ENCODE measurements around the gene UBASH3A.
"Not testable (repeated sequence)": the region's sequence is repeated elsewhere in the genome, so short reads cannot be mapped to it uniquely, and the experiment has no call there.

UBASH3A gene

DNA sequence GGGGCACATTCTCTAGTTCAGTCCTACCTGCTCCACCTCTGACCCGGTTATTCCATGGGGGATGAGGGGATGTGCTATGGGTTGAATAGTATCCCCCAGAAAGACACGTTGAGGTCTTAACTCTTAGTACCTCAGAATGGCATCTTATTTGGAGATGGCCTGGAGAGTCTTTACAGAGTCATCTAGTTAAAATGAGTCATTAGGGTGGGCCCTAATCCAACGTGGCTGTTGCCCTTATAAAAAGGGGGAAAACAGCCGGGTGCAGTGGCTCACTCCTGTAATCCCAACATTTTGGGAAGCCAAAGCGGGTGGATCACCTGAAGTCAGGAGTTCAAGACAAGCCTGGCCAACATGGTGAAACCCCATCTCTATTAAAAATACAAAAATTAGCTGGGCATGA lies 13.5 kb upstream of the UBASH3A start:
- DNase-seq (ENCODE audit: low read depth in 2 of 2) = no peak

DNA sequence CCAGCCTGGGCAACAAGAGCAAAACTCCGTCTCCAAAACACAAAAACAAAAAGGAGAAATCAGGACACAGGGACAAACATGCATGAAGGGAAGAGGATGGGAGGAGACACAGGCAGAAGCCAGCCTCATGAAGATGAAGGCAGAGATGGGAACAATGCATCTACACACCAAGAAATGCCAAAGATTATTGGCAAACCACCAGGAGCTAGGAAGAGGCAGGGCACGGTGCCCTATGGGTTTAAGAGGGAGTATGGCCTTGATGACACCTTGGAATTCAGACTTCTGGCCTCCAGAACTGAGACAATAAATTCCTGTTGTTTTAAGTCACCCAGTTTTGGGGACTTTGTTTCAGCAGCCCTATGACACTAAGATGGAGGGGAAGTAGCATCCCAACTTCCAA lies 13.0 kb upstream of the UBASH3A start:
- DNase-seq (ENCODE audit: low read depth in 2 of 2) = no peak

DNA sequence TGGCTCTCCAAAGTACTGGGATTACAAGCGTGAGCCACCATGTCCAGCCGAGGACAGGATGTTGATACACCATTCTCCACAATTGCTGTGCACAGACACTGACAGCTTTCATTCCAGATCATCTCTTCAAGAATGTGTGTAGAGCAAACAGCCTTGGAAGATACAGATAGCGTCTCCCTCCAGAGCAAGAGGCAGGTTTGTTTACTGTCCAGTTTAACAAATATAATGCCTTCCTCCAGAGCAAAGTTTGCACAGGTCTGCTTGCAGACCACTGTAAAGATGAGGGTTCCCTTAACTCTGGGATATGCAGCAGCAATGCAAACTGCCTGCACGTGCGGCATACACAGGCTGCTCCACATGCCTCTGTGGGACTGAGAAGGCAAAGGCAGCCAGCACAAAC lies 12.4 kb upstream of the UBASH3A start:
- no peak for DNase-seq (ENCODE audit: low read depth in 2 of 2)

DNA sequence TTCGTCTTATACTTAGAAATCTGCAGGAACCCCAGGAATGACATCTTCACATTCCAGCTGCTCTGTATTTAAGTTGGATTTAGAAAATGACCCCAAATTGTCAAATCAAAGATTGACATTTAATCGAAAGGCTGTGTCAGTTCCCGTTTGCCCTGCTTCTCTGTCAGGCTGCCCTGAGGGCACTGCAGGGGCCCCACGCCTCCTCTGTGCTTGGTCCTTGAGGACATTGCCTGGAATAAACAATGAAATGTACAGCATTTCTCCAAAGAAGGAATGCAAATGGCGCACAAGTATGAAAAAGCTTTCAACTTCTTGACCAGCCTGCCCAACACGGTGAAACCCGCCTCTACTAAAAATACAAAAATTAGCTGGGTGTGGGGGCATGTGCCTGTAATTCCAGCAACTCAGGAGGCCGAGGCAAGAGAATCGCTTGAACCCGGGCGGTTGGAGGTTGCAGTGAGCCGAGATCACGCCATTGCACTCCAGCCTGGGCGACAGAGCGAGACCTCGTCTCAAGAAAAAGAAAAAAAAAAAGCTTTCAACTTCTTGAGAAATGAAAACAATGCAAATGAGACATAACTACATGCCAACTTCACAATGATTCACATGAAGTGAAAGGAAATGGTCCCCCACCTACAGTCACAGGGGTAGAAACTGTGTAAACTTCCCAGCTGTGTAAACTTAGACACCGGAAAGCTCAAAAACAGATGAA lies 10.8 kb upstream of the UBASH3A start:
- no peak for DNase-seq (ENCODE audit: low read depth in 2 of 2)

DNA sequence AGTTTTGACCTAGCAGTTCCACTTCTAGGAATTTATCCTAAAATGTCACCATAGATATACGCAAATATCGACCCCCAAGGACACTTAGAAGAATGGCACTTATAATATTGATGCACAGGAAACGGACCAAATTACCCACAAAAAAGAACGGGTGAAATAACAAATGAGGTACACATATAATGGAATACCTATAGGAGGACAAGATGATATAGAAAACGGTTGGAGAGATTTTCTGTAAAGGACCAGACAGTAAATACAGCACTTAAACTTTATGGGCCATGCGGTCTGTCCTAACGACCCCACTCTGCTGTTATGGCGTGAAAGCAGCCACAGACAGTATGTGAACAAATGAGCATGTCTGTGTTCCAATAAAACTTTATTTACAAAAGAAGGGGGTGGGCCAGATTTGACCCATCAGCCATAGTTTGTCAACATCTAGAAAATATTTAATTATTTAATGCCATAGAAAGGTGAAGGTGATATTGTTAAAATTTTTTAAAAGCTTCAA lies 10.2 kb upstream of the UBASH3A start:
- DNase-seq (ENCODE audit: low read depth in 2 of 2) = no peak

DNA sequence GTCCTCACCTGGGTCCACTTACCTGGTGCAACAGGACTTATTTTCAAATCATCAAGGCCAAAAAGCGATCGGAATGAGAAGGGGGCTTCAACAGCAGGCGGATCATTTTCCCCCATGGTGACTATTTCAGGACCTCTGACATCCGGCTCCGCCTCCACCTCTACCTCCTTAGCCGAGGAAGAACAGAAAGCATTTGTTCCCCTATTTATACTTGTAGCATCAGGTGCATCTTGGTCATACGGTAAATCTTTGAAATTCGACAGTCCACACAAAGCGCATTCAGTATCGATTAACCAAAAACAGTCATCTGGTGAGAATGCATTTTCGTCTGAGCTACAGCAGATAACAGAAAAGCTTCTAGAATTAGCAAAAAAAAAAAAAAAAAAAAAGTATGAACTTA lies 8.4 kb upstream of the UBASH3A start:
- DNase-seq (ENCODE audit: low read depth in 2 of 2) = no peak

DNA sequence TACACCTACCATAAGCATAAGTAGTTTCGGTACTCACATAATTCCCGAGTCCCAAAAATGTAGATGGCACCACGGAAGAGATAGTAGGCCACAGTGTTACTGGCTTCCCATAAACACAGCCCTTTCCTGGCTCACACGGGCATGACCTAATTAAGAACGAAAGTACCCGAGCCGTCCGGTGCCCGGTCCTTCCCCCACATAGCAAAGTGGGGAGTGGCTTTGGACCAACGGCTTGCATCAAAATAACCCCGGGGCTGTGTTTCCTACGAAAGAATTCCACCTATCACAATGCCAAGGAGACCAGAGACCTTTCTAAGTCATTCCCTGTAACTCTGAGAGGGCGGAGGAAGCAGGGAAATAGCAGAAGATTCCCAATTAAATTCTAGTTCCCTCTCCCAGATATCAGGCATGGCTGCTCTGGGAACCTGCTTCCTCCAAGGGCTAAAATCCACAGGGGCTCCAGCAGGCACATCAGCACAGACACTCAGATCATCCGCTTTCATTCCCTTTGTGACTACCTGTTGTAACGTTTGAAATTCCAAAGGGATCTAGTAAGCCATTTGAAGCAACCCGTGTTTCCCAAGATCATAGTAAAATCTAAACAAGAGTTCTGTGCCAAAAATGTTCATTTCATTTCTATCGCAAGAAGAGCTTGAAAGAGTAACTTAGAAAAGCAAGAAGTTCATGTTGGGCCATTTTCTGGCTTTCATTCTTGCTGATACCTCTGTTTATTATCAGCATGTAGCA lies 7.6 kb upstream of the UBASH3A start, which contains the start of gene TMPRSS3:
TMPRSS3 (minus strand) TSS at position 148 of the 747 bp plus-strand sequence. CDS start 635 bp downstream, outside the sequence.
- no peak for DNase-seq (ENCODE audit: low read depth in 2 of 2)

DNA sequence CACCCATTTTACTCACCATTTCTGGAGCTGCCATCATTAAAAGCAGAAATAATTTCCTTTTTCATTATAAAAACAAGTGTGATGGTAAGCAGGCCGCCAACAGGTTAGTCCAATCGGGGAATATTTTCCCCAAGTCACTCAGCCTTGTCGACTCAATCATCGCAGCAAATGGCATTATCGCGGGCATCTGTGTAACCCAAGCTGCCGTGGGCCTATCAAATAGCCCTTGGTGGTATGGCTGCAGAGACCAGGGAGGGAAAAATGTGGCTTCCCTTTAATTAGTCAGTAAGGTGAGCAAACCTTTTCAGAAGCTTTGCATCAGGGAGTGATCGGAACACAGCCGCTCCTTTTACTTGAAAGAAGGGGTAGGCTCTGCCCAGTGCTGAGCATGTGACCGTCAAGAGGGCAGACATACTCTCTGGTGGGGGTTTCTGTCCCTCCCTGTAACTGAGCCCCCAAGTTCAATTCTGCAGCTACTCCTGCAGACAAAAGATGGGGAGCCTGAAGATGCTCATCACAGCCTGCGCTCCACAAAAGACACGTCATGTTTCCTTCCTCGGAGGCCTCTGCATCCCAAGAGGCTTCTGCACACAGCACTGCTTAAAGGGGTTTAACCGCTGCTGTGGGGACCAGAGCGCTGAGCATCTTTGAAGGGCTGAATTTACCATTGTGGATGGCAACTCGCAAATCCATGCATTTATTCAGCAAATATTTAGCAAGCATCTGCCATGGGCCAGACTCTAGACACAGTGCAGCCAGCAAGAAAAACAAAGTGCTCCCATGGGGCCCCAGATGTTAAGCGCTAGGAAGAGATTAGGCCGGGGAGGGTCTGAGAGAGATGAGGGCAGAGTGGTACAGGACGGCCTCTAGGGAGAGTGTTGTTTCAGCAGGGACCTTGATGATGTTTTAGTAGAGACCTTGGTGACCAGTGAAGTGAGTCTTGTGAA lies 6.6 kb upstream of the UBASH3A start:
- DNase-seq (ENCODE audit: low read depth in 2 of 2) = no peak

DNA sequence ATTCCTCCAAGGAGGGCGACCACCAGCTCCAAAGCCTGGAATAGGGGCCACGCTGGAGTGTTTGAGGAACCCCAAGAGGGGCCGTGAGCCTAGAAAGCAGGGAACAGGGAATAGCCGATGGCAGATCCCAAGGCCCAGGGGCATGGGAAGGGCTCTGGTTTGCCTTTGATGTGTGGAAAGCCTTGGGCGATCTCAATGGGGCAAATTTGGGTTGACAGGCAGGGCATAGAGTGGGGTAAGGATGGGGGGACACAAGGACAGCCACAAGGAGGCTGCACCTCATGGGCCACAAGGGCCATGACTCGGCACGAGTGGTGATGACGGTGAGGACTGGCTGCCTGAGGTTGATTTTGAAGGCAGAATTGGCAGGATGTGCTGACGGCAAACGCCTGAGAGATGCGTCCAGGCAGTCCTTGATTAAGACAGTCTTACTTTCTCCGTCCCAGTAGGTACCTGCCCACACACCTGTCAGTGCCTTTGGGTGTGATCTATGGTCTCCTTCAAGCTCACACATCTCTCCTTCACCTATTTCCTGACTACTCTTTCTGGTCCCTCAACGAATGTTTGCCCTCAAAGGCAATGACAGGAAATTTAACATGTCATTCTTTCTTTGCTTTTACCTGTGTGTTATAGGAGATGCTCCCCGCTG lies 5.8 kb upstream of the UBASH3A start:
- DNase-seq (ENCODE audit: low read depth in 2 of 2) = no peak

DNA sequence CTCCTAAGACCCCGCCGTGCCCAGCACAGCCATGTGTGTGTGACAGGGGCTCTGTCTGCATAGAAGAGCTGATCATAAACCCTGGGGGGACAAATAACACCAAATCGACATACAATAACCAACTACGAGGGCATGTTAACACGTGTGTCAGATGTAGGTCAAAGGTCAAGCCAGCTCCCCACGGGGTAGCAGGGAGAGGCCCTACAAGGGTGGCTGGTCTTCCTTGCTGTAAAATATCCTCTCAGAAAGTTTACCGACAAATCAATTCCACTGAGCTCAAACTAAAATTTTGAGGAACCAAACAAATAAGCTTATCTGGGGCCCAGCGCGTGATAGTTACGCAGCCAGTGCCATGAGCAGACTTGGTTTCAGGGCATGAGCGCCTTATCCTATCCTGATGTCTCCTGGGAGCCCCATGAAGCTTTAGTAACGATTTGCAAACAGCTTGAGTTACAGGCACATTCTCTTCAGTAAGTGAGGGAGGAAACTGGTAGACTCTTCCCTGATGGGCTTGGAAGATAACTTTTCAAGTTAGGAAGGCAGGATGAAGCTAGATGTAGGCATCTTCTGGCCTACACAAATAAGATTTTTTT lies 5.2 kb upstream of the UBASH3A start:
- DNase-seq (ENCODE audit: low read depth in 2 of 2) = no peak

DNA sequence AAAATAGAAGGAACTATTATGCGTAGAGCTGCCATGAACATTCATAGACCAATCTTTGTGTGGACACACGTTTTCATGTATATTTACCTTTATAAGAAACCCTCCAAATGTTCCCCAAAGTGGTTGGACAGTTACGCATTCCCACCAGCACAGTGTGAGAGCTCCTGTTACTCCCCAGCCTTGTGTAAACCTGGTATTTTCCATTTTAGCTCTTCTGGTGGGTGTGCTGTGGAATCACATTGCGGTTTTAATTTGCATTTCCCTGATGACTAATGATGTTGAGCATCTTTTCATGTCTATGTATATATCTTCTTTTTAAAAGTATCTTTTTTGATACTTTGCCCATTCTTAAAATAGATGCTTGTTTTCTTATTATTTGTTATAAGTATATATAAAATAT lies 3.2 kb upstream of the UBASH3A start:
- DNase-seq (ENCODE audit: low read depth in 2 of 2) = no peak

DNA sequence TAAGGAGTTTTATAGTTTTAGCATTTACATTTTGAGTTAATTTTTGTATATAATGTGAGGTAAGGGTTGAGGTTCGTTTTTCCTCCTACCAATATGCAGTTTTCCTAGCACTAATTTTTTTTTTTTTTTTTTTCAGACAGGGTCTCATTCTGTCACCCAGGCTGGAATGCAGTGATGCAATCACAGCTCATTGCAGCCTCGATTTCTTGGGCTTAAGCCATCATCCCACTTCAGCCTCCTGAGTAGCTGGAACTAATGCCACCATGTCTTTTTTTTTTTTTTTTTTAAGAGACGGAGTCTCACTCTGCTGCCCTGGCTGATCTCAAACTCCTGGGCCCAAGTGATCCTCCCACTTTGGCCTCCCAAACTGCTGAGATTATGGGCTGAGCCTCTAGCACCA lies 2.5 kb upstream of the UBASH3A start:
- no peak for DNase-seq (ENCODE audit: low read depth in 2 of 2)

DNA sequence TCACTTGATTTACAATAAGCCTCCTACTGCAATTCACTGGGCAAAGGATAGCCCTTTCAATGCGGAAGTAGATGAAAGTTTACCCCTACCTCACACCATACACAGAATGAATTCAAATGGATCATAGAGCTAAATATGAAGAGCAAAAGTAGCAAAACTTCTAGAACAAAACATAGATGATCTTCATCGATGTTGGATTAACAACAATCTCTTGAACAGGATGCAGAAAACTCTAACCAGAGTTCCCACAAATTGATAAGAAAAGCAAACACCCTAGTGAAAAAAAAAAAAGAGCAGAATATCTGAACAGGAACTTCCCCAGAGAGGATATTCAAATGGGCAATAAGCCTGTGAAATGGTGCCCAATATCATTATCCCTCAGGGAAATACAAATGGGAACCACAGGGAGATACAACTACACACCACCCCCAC lies 1.9 kb upstream of the UBASH3A start:
- DNase-seq (ENCODE audit: low read depth in 2 of 2) = no peak

DNA sequence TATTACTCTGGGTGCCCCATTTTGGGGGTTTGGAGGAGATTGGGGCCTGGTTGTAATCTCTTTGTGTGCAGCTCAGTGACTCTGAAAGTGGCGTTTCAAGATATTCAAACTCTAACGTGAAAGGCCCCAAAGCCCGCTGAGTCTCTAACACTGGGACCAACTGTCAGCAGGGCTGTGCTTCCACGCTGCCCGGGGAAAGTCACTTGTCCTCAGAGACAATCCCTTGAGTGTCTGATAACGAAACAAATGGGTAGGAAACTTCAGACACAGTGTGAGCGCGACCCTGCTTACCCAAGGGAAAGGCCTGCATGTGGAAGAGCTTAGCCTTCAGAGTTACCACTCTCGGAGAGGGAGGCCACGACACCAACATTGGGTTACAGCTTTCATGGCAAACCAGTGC lies 837 bp downstream of the UBASH3A start:
- no peak for DNase-seq (ENCODE audit: low read depth in 2 of 2)

DNA sequence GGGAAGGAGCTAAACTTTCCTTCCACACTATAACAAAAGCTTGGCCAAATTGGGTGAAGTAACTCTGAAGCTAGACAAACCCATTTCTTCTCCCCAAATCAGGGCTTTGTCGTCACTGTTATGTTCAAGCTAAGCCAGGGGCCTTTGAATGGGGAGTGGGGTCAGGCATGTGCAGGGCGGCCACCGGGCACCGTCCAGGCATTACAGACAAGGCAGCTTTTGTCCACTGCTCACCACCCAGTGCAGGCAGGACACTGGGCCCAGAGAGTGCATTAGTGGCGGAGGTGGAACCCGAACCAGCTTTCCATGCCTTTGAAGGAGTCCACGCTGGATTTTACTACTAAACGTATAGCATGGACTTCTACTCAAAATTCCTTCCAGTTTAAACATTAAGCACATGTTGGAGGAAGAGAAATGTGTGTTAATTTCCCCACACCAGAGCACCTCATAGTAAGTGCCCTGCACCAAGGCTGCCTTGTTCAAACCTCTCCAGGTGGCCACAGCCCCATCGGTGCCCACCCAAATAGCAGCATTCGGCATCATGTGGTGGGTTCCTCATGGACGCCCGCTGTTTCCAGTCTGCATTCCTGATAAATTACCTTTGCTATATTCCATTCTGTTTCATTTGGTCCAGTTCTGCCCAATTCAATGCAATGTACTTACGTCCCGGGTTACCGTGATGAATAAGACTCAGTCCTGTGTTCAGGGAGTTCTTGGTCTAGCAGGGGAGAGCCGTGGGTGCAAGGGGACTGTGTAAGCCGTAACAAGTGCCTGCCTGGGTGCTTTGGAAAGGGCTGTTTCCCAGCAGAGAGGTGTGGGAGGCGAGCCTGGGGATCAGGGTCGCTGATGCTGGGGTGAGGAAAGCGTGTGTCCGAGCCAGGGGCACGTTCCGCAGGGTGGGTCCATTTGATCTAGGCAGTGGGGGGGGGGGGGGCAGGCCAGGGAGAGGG lies 1.6 kb downstream of the UBASH3A start:
- no peak for DNase-seq (ENCODE audit: low read depth in 2 of 2)

DNA sequence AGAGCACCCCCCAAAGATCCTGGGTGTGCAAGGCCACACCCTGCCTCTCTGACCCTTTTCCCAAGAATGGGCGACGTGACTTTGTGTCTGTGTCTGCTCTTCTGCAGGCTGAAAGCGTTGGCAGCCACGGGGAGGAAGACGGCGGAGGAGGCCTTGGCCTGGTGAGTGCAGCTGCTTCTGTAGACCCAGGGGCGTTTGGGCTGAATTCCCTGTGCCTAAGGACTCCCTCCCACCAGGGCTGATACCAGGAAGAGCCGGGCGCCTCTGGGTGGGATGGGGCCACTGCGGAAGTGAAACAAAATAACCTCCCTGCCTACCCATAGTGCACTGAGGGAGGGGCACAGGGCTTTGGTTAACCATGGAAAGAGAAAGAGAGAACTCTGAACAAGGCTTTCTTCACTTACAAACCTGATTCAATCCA lies 2.5 kb downstream of the UBASH3A start:
- DNase-seq (ENCODE audit: low read depth in 2 of 2) = no peak

DNA sequence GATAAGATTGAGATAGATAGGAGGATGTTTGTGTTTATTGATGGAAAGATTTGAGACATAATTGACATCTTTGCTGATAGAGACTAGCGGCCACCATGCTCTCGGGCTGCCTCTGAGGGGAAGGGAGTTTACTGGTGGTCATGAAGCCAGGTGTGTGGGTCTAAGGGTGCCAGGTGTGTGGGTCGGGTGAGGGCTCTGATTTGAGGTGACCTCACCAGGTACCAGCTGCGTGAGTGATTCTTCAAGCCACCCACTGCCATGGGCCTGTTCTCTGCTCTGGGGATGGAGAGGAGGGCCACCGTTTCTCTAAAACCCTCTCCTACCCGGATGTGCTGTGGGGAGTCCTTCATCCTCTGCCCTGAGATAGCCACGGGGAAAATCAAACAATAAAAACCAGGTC lies 3.2 kb downstream of the UBASH3A start:
- no peak for DNase-seq (ENCODE audit: low read depth in 2 of 2)

DNA sequence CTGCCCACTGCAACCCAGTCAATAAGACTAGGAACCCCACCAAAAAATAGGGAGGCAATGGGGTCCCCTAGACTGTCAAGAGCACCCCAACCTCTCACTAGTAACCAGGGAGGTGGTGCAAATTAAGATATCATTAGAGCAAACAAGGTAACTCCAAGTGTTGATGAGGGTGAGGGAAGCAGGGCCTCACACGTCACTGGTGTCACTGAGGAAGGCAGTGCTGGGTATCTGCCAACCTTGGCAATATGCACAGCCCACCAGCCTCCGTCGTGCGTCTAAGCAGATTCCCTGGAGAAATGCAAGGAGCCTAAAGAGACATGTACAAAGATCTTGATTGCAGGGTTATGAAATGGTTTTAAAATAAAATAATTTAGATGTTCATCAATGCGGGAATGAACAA lies 3.8 kb downstream of the UBASH3A start:
- no peak for DNase-seq (ENCODE audit: low read depth in 2 of 2)

DNA sequence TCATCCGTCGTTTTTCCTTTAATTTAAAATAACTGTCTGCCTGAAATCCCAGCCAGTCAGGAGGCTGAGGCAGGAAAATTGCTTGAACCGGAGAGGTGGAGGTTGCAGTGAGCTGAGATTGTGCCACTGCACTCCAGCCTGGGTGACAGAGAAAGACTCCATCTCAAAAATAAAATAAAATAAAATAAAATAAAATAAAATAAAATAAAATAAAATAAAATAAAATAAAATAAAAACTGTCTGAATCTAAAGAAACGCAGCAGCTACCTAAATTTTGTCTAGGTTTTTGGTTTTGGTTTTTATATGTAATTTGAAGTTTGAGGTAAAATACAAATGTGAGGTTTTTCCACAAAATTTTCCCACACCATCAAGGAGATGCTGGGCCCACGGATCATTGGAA lies 5.0 kb downstream of the UBASH3A start:
- not testable (repeated sequence) for DNase-seq (ENCODE audit: low read depth in 2 of 2)

DNA sequence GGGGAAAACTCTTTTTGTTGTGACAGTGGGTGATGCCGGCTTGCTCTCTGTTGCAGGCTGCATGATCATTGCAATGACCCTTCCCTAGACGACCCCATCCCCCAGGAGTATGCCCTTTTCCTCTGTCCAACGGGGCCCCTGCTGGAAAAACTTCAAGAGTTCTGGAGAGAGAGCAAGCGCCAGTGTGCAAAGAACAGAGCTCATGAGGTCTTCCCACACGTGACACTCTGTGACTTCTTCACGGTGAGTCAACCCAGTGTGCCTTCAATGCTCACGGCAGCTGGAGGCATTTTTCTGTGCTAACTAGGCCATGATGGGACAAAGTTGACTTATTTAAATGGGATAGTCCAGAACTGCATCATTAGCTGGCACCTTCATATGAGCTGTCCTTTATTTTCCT lies 5.7 kb downstream of the UBASH3A start:
- DNase-seq (ENCODE audit: low read depth in 2 of 2) = no peak
